Dermis blood vessel endothelial cell (primary cell): ENCODE results near the gene ACSM3. TPM values are rescaled to one million over a fixed set of nuclear protein-coding genes. Genes with fewer than 3 reads are reported as not detected.

Experiments
- DNase-seq: peaks from one replicate; pipeline ENCODE4 v3.0.0; 2010
- total RNA-seq: library from RNA; depleted of rRNA; stranded (reverse); fragments of >200 nt; gene quantifications from 2 replicates; pipeline ENCODE4 v1.2.3, GENCODE V29; 2014

The ACSM3 gene
- total RNA-seq, 1 donor from 2014 or later: under 0.01 TPM

- DNase-seq: peak; percentile 96
Observed at GRCh38 chr16:20806168-20807050, 42.6 kb downstream of the ACSM3 start, which contains the start of the genes ERI2 and REXO5. ERI2 (minus strand) TSS chr16:20806472; CDS start chr16:20806430, 42 bp downstream. REXO5 (plus strand) TSS chr16:20806527; CDS start chr16:20806954, 427 bp downstream.

GRCh38 chr16:20807862-20808261, 44.0 kb downstream of the ACSM3 start:
- DNase-seq: no peak

GRCh38 chr16:20811889-20812439, 48.1 kb downstream of the ACSM3 start:
- DNase-seq: no peak

GRCh38 chr16:20812510-20812909, 48.7 kb downstream of the ACSM3 start:
- no peak for DNase-seq

- DNase-seq: peak; percentile 74
Observed at GRCh38 chr16:20814784-20815183, 51.0 kb downstream of the ACSM3 start.

- DNase-seq: no peak
Observed at GRCh38 chr16:20818929-20819585, 55.2 kb downstream of the ACSM3 start.

GRCh38 chr16:20821682-20822081, 57.9 kb downstream of the ACSM3 start:
- DNase-seq: no peak

GRCh38 chr16:20822521-20823325, 58.9 kb downstream of the ACSM3 start:
- no peak for DNase-seq

- DNase-seq: no peak
Observed at GRCh38 chr16:20826039-20826566, 62.3 kb downstream of the ACSM3 start.

GRCh38 chr16:20829536-20829935, 65.7 kb downstream of the ACSM3 start:
- DNase-seq: no peak

GRCh38 chr16:20830372-20830771, 66.6 kb downstream of the ACSM3 start:
- no peak for DNase-seq

GRCh38 chr16:20833086-20833485, 69.3 kb downstream of the ACSM3 start:
- no peak for DNase-seq

- DNase-seq: no peak
Observed at GRCh38 chr16:20838240-20838639, 74.4 kb downstream of the ACSM3 start.

GRCh38 chr16:20839504-20839903, 75.7 kb downstream of the ACSM3 start:
- DNase-seq: no peak

- DNase-seq: no peak
Observed at GRCh38 chr16:20844054-20844453, 80.2 kb downstream of the ACSM3 start.

GRCh38 chr16:20844588-20844987, 80.8 kb downstream of the ACSM3 start:
- peak; percentile 27 for DNase-seq

GRCh38 chr16:20846030-20846429, 82.2 kb downstream of the ACSM3 start:
- no peak for DNase-seq

GRCh38 chr16:20846551-20846950, 82.7 kb downstream of the ACSM3 start:
- DNase-seq: no peak
